T-helper 17 cell (primary cell): ENCODE data around the gene ANGPTL5. TPM values are rescaled to one million over a fixed set of nuclear protein-coding genes. Genes with fewer than 3 reads are reported as not detected.
"Not testable (repeated sequence)": the region's sequence is repeated elsewhere in the genome, so short reads cannot be mapped to it uniquely, and the experiment has no call there.

Source experiments
- ATAC-seq: fragments of 150-1000 bp; cut with Tn5 transposase; 2 replicates; pipeline ENCODE4 v1.10.0; 2021; ENCODE audit warnings: mild to moderate bottlenecking, moderate library complexity
- DNase-seq, 3 donors: peaks; one replicate each; pipeline versions ENCODE4 v3.0.0 to v3.0.0-alpha.2; 2020 to 2021
- H3K9me3 ChIP-seq: one replicate; pipeline ENCODE4 v1.7.0; 2013; ENCODE audit warnings: low read length, mild to moderate bottlenecking; ENCODE audit not compliant: control insufficient read depth, poor library complexity, severe bottlenecking
- H3K27ac Mint-ChIP-seq: one replicate; pipeline ENCODE4 v1.8.0; 2022; ENCODE audit warnings: mild to moderate bottlenecking, moderate library complexity, mixed read lengths
- H3K27me3 Mint-ChIP-seq: one replicate; pipeline ENCODE4 v1.8.0; 2022; ENCODE audit warnings: mixed read lengths
- H3K36me3 Mint-ChIP-seq: one replicate; pipeline ENCODE4 v1.8.0; 2022; ENCODE audit warnings: low read depth, mixed read lengths
- H3K4me1 Mint-ChIP-seq: one replicate; pipeline ENCODE4 v1.8.0; 2022; ENCODE audit warnings: mild to moderate bottlenecking, mixed read lengths
- H3K4me3 Mint-ChIP-seq: one replicate; pipeline ENCODE4 v1.8.0; 2022; ENCODE audit warnings: mild to moderate bottlenecking, moderate library complexity, mixed read lengths
- total RNA-seq, 4 donors: library from RNA in 2 of 4; stranded (reverse) in 2 of 4; gene quantifications; one replicate each; pipeline ENCODE4 v1.2.3 and lab custom pipeline; 2022 to 2026

ANGPTL5 gene
- total RNA-seq (not detected), total RNA-seq (lab: John Stamatoyannopoulos, UW) (0 reads per million in 2 donors)

GRCh38 chr11:101916422-101916821 lies at the start of gene ANGPTL5:
TSS of gene ANGPTL5 (minus strand) at chr11:101916522. CDS start at chr11:101907909, 8,613 bp downstream.
- ATAC-seq, result no peak
- H3K4me1 Mint-ChIP-seq, result peaks cover 19% of the 10 kb centered on the region
- H3K9me3 ChIP-seq, result no peaks in the 10 kb centered on the region
- peaks cover 2% of the 10 kb centered on the region for H3K36me3 Mint-ChIP-seq
- peak within 1 kb of the TSS; percentile 95 for H3K4me3 Mint-ChIP-seq
- H3K27ac Mint-ChIP-seq, result peak within 1 kb of the TSS; percentile 96
- H3K27me3 Mint-ChIP-seq, result peaks cover 5% of the 10 kb centered on the region
- DNase-seq, result no peak

DNA sequence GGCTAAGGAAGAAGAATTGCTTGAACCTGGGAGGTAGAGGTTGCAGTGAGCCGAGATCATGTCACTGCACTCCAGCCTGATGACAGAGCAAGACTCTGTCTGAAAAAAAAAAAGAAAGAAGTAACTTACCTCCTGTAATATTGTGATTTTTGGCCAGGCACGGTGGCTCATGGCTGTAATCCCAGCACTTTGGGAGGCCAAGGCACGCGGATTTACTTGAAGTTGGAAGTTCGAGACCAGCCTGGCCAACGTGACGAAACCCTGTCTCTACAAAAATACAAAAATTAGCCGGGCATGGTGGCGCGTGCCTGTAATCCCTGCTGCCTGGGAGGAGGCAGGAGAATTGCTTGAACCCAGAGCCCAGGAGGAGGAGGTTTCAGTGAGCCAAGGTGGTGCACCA lies 47.9 kb upstream of the ANGPTL5 start:
- not testable (repeated sequence) for H3K4me1 Mint-ChIP-seq, H3K27me3 Mint-ChIP-seq, ATAC-seq, H3K36me3 Mint-ChIP-seq, H3K4me3 Mint-ChIP-seq, DNase-seq, H3K9me3 ChIP-seq, H3K27ac Mint-ChIP-seq

GRCh38 chr11:101960231-101960630 lies 43.9 kb upstream of the ANGPTL5 start:
- no peak for DNase-seq
- Mint-ChIP-seq H3K4me1 (no peaks in the 10 kb centered on the region), H3K4me3 (no peak overlapping the region), H3K27ac (no peak overlapping the region), H3K36me3 (peaks cover 9% of the 10 kb centered on the region), H3K27me3 (no peaks in the 10 kb centered on the region)
- ATAC-seq, result no peak
- H3K9me3 ChIP-seq, result no peaks in the 10 kb centered on the region

GRCh38 chr11:101955701-101956100 lies 39.4 kb upstream of the ANGPTL5 start:
- DNase-seq, result no peak
- Mint-ChIP-seq H3K36me3 (peaks cover 8% of the 10 kb centered on the region), H3K4me3 (no peak overlapping the region), H3K27me3 (no peaks in the 10 kb centered on the region), H3K27ac (no peak overlapping the region), H3K4me1 (no peaks in the 10 kb centered on the region)
- ATAC-seq, result no peak
- H3K9me3 ChIP-seq, result no peaks in the 10 kb centered on the region

GRCh38 chr11:101955278-101955677 lies 39.0 kb upstream of the ANGPTL5 start:
- no peaks in the 10 kb centered on the region for H3K9me3 ChIP-seq
- Mint-ChIP-seq H3K4me1 (no peaks in the 10 kb centered on the region), H3K4me3 (no peak overlapping the region), H3K36me3 (peaks cover 8% of the 10 kb centered on the region), H3K27me3 (no peaks in the 10 kb centered on the region), H3K27ac (no peak overlapping the region)
- ATAC-seq (no peak), DNase-seq (no peak)

DNA sequence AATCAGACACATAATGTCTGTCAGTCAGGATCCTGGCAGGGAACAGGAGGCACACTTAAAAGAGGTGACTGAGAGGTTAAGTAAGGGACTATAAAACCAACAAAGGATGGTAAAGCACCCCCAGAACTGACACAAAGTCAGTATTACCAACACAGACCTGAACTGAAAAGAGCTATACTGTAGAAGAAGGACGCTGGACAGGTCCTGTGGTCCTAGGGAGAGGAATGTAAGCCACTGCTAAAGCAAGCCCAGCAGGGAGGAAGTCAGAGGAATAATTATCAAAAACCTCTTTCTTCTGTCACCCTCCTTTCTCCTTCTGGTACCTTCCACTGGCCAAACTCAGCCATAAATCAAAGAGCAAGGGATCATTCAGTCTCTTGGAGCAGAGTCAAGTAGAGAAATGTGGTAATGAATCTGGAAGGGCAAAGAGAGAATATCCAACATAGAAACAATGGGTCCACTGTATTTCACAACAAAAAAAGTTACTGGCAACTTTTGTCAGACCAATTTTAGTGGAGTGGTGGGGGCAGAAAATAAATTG lies 33.4 kb upstream of the ANGPTL5 start:
- H3K4me1 Mint-ChIP-seq, result no peaks in the 10 kb centered on the region
- no peak for DNase-seq

GRCh38 chr11:101945448-101945847 lies 29.1 kb upstream of the ANGPTL5 start:
- no peak for DNase-seq
- no peaks in the 10 kb centered on the region for H3K9me3 ChIP-seq
- Mint-ChIP-seq H3K4me3 (no peak overlapping the region), H3K27me3 (no peaks in the 10 kb centered on the region), H3K4me1 (no peaks in the 10 kb centered on the region), H3K27ac (no peak overlapping the region), H3K36me3 (peaks cover 7% of the 10 kb centered on the region)
- no peak for ATAC-seq

More for the DNA sequence above, 33.4 kb upstream of the ANGPTL5 start:
- no peak for ATAC-seq
- Mint-ChIP-seq H3K27ac (no peak overlapping the region), H3K4me3 (no peak overlapping the region), H3K36me3 (peaks cover 7% of the 10 kb centered on the region), H3K27me3 (no peaks in the 10 kb centered on the region)
- H3K9me3 ChIP-seq, result no peaks in the 10 kb centered on the region

- DNase-seq (no peak), ATAC-seq (no peak)
- Mint-ChIP-seq H3K27me3 (no peaks in the 10 kb centered on the region), H3K4me3 (no peak overlapping the region), H3K27ac (no peak overlapping the region), H3K36me3 (peaks cover 7% of the 10 kb centered on the region), H3K4me1 (no peaks in the 10 kb centered on the region)
- H3K9me3 ChIP-seq, result no peaks in the 10 kb centered on the region
Measured at GRCh38 chr11:101944923-101945322, 28.6 kb upstream of the ANGPTL5 start.

DNA sequence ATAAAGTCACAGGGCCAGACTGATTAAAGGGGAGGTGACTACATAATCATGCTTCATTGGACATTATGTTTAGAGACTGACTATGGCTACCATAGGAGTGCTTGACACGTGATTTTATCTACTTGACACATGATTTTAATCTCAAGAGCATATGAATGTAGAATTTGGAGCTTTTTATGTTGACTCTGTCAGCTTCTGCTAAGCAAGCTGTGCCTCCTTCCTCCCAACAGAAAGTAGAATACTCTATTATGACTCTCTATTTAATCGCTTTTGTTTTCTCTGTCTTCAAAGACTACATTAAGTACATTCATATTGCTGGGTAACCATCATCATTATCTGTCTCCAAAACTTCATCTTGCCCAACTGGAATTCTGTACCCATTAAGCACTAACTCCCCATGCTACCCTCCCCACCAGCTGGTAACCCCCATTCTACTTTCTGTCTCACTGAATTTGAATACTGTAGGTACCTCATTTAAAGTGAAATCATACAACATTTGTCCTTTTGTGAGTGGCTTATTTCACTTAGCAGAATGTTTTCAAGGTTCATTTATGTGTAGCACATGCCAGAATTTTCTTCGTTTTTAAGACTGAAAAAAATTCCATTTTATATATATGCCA lies 24.7 kb upstream of the ANGPTL5 start:
- peaks cover 7% of the 10 kb centered on the region for H3K36me3 Mint-ChIP-seq
- DNase-seq (no peak), ATAC-seq (no peak)
- H3K9me3 ChIP-seq, result no peaks in the 10 kb centered on the region
- H3K27ac Mint-ChIP-seq, result no peak overlapping the region
- no peaks in the 10 kb centered on the region for H3K4me1 Mint-ChIP-seq
- no peaks in the 10 kb centered on the region for H3K27me3 Mint-ChIP-seq
- H3K4me3 Mint-ChIP-seq, result no peak overlapping the region

DNA sequence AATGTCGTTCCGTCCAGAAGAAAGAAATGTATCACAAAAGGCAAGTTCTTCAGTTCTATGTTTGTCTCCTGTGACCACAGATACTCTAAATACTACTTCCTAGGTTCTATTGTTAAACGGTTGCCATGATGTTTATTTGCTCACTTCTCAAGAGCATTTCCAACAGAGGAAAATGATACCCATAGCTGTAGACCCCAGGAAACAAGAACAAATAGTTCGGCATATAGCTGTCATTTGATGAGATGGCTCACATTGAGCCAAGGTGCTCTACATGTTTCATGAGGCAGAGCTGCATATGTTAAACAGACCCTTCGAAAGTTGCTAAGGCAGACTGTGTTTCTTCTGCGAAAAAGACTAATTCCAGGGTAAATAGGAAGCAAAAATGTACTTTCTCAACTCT lies 15.4 kb upstream of the ANGPTL5 start:
- H3K4me1 Mint-ChIP-seq, result no peaks in the 10 kb centered on the region
- peaks cover 5% of the 10 kb centered on the region for H3K36me3 Mint-ChIP-seq
- H3K9me3 ChIP-seq, result no peaks in the 10 kb centered on the region
- ATAC-seq (no peak), DNase-seq (no peak)
- H3K27ac Mint-ChIP-seq, result no peak overlapping the region
- no peaks in the 10 kb centered on the region for H3K27me3 Mint-ChIP-seq
- H3K4me3 Mint-ChIP-seq, result no peak overlapping the region

- H3K27ac Mint-ChIP-seq, result no peak overlapping the region
- peaks cover 8% of the 10 kb centered on the region for H3K36me3 Mint-ChIP-seq
- H3K9me3 ChIP-seq, result no peaks in the 10 kb centered on the region
- DNase-seq, result no peak
- no peak overlapping the region for H3K4me3 Mint-ChIP-seq
- H3K27me3 Mint-ChIP-seq, result no peaks in the 10 kb centered on the region
- H3K4me1 Mint-ChIP-seq, result no peaks in the 10 kb centered on the region
- no peak for ATAC-seq
Measured at GRCh38 chr11:101929294-101929915, 13.1 kb upstream of the ANGPTL5 start.

GRCh38 chr11:101923554-101923953 lies 7.2 kb upstream of the ANGPTL5 start:
- no peaks in the 10 kb centered on the region for H3K4me1 Mint-ChIP-seq
- no peak for ATAC-seq
- H3K27ac Mint-ChIP-seq, result no peak overlapping the region

DNA sequence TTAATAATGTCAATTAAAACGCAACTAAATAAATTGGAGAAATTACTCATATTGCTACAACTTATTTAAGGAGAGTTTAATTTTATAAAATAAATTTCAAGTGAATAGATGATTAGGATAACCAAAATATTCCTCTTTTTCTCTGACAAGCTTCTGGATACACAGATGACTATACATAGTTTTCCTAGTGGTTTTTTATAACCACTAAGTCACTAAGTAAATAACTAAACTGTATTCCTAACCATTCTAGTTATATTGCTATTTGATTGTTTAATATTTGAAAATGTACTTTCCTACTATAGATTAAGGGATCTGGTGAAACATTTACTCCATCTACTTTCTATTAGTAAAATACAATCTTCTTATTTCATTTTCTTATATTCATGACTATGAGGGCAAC lies 4.7 kb upstream of the ANGPTL5 start:
- ATAC-seq, result no peak
- no peaks in the 10 kb centered on the region for H3K9me3 ChIP-seq
- Mint-ChIP-seq H3K4me3 (no peak overlapping the region), H3K4me1 (peaks cover 6% of the 10 kb centered on the region), H3K27ac (no peak overlapping the region), H3K27me3 (no peaks in the 10 kb centered on the region), H3K36me3 (peaks cover 6% of the 10 kb centered on the region)
- DNase-seq, result no peak

More at GRCh38 chr11:101923554-101923953, 7.2 kb upstream of the ANGPTL5 start:
- peaks cover 4% of the 10 kb centered on the region for H3K36me3 Mint-ChIP-seq
- no peak overlapping the region for H3K4me3 Mint-ChIP-seq
- no peak for DNase-seq
- no peaks in the 10 kb centered on the region for H3K27me3 Mint-ChIP-seq
- H3K9me3 ChIP-seq, result no peaks in the 10 kb centered on the region

DNA sequence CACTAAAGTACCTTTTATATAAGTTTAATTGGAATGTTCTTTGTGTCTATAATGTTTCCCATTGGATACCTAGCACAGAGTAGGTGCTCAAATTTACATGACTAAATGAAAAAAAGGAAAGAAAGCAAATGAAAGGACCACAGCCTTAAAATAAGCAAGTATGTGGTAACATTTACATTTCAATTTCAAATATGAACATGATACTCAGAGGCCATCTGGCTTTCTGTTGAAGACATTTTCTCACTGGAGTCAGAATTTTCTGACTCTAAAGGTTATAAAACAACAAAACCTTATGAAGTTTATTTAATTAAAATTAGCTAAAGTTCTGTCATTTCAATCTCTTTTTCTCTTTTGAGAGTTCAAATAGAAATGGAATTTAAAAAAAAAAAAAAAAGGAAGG lies 904 bp upstream of the ANGPTL5 start:
- H3K4me1 Mint-ChIP-seq, result peaks cover 19% of the 10 kb centered on the region
- peaks cover 2% of the 10 kb centered on the region for H3K36me3 Mint-ChIP-seq
- H3K27ac Mint-ChIP-seq, result peak overlapping the region; percentile 78

More for the DNA sequence above, 904 bp upstream of the ANGPTL5 start:
- no peaks in the 10 kb centered on the region for H3K27me3 Mint-ChIP-seq
- H3K9me3 ChIP-seq, result no peaks in the 10 kb centered on the region
- ATAC-seq (no peak), DNase-seq (no peak)
- no peak overlapping the region for H3K4me3 Mint-ChIP-seq
